ENCODE results near the gene C1GALT1. TPM values are rescaled to one million over a fixed set of nuclear protein-coding genes. Genes with fewer than 3 reads are reported as not detected.
A peak's percentile ranks its signal among the peaks of the same experiment; 100 is the strongest.

C1GALT1 gene
- total and polyA plus RNA-seq, 9 of the 15 experiments (the other 6 are each of a cell fraction or from before 2014, with no cell fraction given): 5.0 to 33.2 (median 24.1) TPM

- peak; percentile 82 for TF ChIP-seq ZKSCAN8 (CRISPR knock-in tag; IDR thresholded peaks at IDR 0.05)
- no peak for TF ChIP-seq NR1H2 (CRISPR knock-in tag; IDR thresholded peaks at IDR 0.05)
- no peak for TF ChIP-seq ARID1B (IDR thresholded peaks at IDR 0.05)
- TF ChIP-seq HSF4 (CRISPR knock-in tag; IDR thresholded peaks at IDR 0.05; ENCODE audit: borderline replicate concordance): no peak
- no peak for TF ChIP-seq ZNF184 (CRISPR knock-in tag; IDR thresholded peaks at IDR 0.05)
- no peak for TF ChIP-seq ZNF518B (CRISPR knock-in tag; IDR thresholded peaks at IDR 0.05)
- no peak for TF ChIP-seq MEF2A (IDR thresholded peaks at IDR 0.05; ENCODE audit: control insufficient read depth, low read depth, low read length)
- no peak for TF ChIP-seq ZNF398 (CRISPR knock-in tag; IDR thresholded peaks at IDR 0.05)
- TF ChIP-seq ELF1 (tag; IDR thresholded peaks at IDR 0.05): no peak
- TF ChIP-seq FOXP4 (CRISPR knock-in tag; IDR thresholded peaks at IDR 0.05; ENCODE audit: borderline replicate concordance): no peak
- no peak for TF ChIP-seq ZNF263 (CRISPR knock-in tag; IDR thresholded peaks at IDR 0.05; ENCODE audit: borderline replicate concordance)
- peak; percentile 78; the same call in 1 of the 2 replicates for TF ChIP-seq FOXJ2 (tag; IDR thresholded peaks at IDR 0.05)
- no peak for TF ChIP-seq HNRNPLL (IDR thresholded peaks at IDR 0.05; ENCODE audit: low read depth, low read length, poor library complexity, severe bottlenecking)
- TF ChIP-seq LEF1 (IDR thresholded peaks at IDR 0.05): no peak
- no peak for TF ChIP-seq ZBTB12 (CRISPR knock-in tag; IDR thresholded peaks at IDR 0.05)
- TF ChIP-seq ETS1 (conservative IDR thresholded peaks at IDR 0.05; ENCODE audit: control insufficient read depth, low read depth, low read length): no peak
Measured at GRCh38 chr7:7166318-7166717, 16.0 kb upstream of the C1GALT1 start (continued).

Measured in K562 (cell line).